H1 (cell line): ENCODE results near the gene OSM. TPM values are rescaled to one million over a fixed set of nuclear protein-coding genes. Genes with fewer than 3 reads are reported as not detected.

Source experiments
- CTCF ChIA-PET: fragments of 300-600 bp; sonication (Branson Sonifier 250); formaldehyde crosslinking; loops from one replicate; lab custom pipeline; 2021; ENCODE audit not compliant: partially characterized antibody; lab: Charles Lee
- POLR2A ChIA-PET: fragments of 300-600 bp; sonication (Branson Sonifier 250); formaldehyde crosslinking; loops from one replicate; lab custom pipeline; 2021; ENCODE audit warnings: inconsistent platforms; ENCODE audit not compliant: partially characterized antibody; lab: Charles Lee
- DNase-seq, 2 experiments: peaks; one replicate each; pipeline versions ENCODE4 v3.0.0 to v3.0.0-alpha.2; 2010 to 2022; ENCODE audit warnings: low spot score in 2 of 2, low read depth in 1 of 2, mixed read lengths in 1 of 2
- FAIRE-seq: peaks from 2 replicates; lab custom pipeline; 2011; peaks lifted over from hg19 to GRCh38; lab: Jason Lieb, UNC
- H2AFZ ChIP-seq: 2 replicates; pipeline ENCODE4 v1.8.1; 2012; ENCODE audit warnings: low read length, inconsistent platforms
- H2AK5ac ChIP-seq: 2 replicates; pipeline ENCODE4 v1.6.1; 2013; ENCODE audit warnings: low read depth, low read length
- H2BK120ac ChIP-seq: replicated peaks from 2 replicates; pipeline ENCODE3; 2013; ENCODE audit warnings: low read depth, low read length, inconsistent platforms
- H2BK12ac ChIP-seq: 2 replicates; pipeline ENCODE4 v1.6.1; 2013; ENCODE audit warnings: low read depth, low read length
- H2BK15ac ChIP-seq: 2 replicates; pipeline ENCODE4 v1.6.1; 2013; ENCODE audit warnings: low read length
- H2BK20ac ChIP-seq: 2 replicates; pipeline ENCODE4 v1.6.1; 2013; ENCODE audit warnings: low read length
- H2BK5ac ChIP-seq: 2 replicates; pipeline ENCODE4 v1.6.1; 2013; ENCODE audit warnings: low read depth, low read length
- H3K14ac ChIP-seq: 2 replicates; pipeline ENCODE4 v1.6.1; 2013; ENCODE audit warnings: inconsistent platforms; ENCODE audit not compliant: insufficient read length
- H3K18ac ChIP-seq: 2 replicates; pipeline ENCODE4 v1.6.1; 2013; ENCODE audit warnings: low read length; ENCODE audit errors: extremely low read depth
- H3K23ac ChIP-seq: 2 replicates; pipeline ENCODE4 v1.6.1; 2013; ENCODE audit warnings: inconsistent platforms; ENCODE audit not compliant: insufficient read length
- H3K23me2 ChIP-seq: 2 replicates; pipeline ENCODE4 v1.6.1; 2013; ENCODE audit warnings: low read depth, low read length
- H3K27ac ChIP-seq: 2 replicates; pipeline ENCODE4 v1.6.1; 2011; ENCODE audit warnings: low read depth, low read length, inconsistent platforms
- H3K27me3 ChIP-seq, 4 experiments: replicated peaks in 1 of 4; 1 replicate in 1 of 4; 2 replicates in 3 of 4; pipeline versions ENCODE4 v1.6.1 to v1.8.1; 2011 to 2013; ENCODE audit warnings: low read length in 3 of 4, mild to moderate bottlenecking in 3 of 4, inconsistent platforms in 2 of 4, mixed read lengths in 2 of 4, moderate library complexity in 1 of 4; ENCODE audit not compliant: control insufficient read depth in 3 of 4, insufficient read depth in 3 of 4; ENCODE audit errors: extremely low read depth in 1 of 4
- H3K36me3 ChIP-seq, 4 experiments: 2 replicates each; pipeline versions ENCODE4 v1.6.1 to v1.8.1; 2011 to 2013; ENCODE audit warnings: mild to moderate bottlenecking in 4 of 4, low read length in 3 of 4, moderate library complexity in 2 of 4, control low read depth in 1 of 4, inconsistent platforms in 1 of 4; ENCODE audit not compliant: insufficient read depth in 4 of 4, control insufficient read depth in 2 of 4
- H3K4ac ChIP-seq: replicated peaks from 2 replicates; pipeline ENCODE3; 2013; ENCODE audit warnings: low read length, low read depth, mixed read lengths, inconsistent platforms; ENCODE audit not compliant: insufficient read length
- H3K4me1 ChIP-seq, 4 experiments: replicated peaks in 1 of 4; 1 replicate in 1 of 4; 2 replicates in 3 of 4; pipeline versions ENCODE4 v1.6.1 to v1.8.1; 2011 to 2013; ENCODE audit warnings: low read length in 3 of 4, inconsistent platforms in 2 of 4, mixed read lengths in 1 of 4; ENCODE audit not compliant: insufficient read depth in 4 of 4, control insufficient read depth in 3 of 4
- H3K4me2 ChIP-seq, 2 experiments: 2 replicates each; pipeline versions ENCODE4 v1.6.1 to v1.8.1; 2011 to 2013; ENCODE audit warnings: low read depth in 2 of 2, low read length in 2 of 2, control low read depth in 1 of 2, inconsistent platforms in 1 of 2, mild to moderate bottlenecking in 1 of 2; ENCODE audit not compliant: insufficient read depth in 1 of 2
- H3K4me3 ChIP-seq, 4 experiments: fragments of 200-600, 300-600 bp in 1 of 4; sonication (generic), shearing (Covaris generic), sonication (Bioruptor Twin) in 1 of 4; 2 replicates each; pipeline versions ENCODE4 v1.5.1 to v1.8.1; 2011 to 2016; ENCODE audit warnings: low read length in 4 of 4, low read depth in 3 of 4, control low read depth in 2 of 4, inconsistent platforms in 2 of 4, mild to moderate bottlenecking in 2 of 4, mixed read lengths in 1 of 4, moderate library complexity in 1 of 4; ENCODE audit not compliant: insufficient read depth in 2 of 4; ENCODE audit errors: extremely low read depth in 1 of 4
- H3K56ac ChIP-seq: replicated peaks from 2 replicates; pipeline ENCODE3; 2013; ENCODE audit warnings: low read depth, mild to moderate bottlenecking, mixed read lengths, low read length, inconsistent platforms; ENCODE audit not compliant: insufficient read length
- H3K79me1 ChIP-seq: 2 replicates; pipeline ENCODE4 v1.6.1; 2013; ENCODE audit warnings: low read depth, low read length, control low read depth
- H3K79me2 ChIP-seq, 2 experiments: 2 replicates each; pipeline versions ENCODE4 v1.6.1 to v1.8.1; 2012 to 2013; ENCODE audit warnings: low read length in 2 of 2, mild to moderate bottlenecking in 2 of 2, inconsistent platforms in 1 of 2; ENCODE audit not compliant: insufficient read depth in 2 of 2, control insufficient read depth in 1 of 2
- H3K9ac ChIP-seq, 4 experiments: replicated peaks in 1 of 4; 1 replicate in 1 of 4; 2 replicates in 3 of 4; pipeline versions ENCODE4 v1.6.1 to v1.8.1; 2011 to 2013; ENCODE audit warnings: low read depth in 3 of 4, low read length in 3 of 4, control low read depth in 2 of 4, mild to moderate bottlenecking in 2 of 4, moderate library complexity in 2 of 4, inconsistent platforms in 1 of 4; ENCODE audit errors: extremely low read depth in 1 of 4
- H3K9me3 ChIP-seq, 2 experiments: 2 replicates each; pipeline versions ENCODE4 v1.6.1 to v1.8.1; 2012 to 2013; ENCODE audit warnings: mild to moderate bottlenecking in 2 of 2, moderate library complexity in 2 of 2, control low read depth in 1 of 2, inconsistent platforms in 1 of 2, low read depth in 1 of 2, low read length in 1 of 2, mixed read lengths in 1 of 2; ENCODE audit not compliant: insufficient read depth in 2 of 2
- H4K20me1 ChIP-seq, 2 experiments: replicated peaks in 1 of 2; 2 replicates each; pipeline versions ENCODE3 to v1.8.1; 2011 to 2013; ENCODE audit warnings: inconsistent platforms in 2 of 2, low read length in 2 of 2, mild to moderate bottlenecking in 1 of 2; ENCODE audit not compliant: insufficient read depth in 2 of 2, control insufficient read depth in 1 of 2
- H4K5ac ChIP-seq: 2 replicates; pipeline ENCODE4 v1.6.1; 2013; ENCODE audit warnings: low read length, low read depth, mixed read lengths, inconsistent platforms; ENCODE audit not compliant: insufficient read length
- H4K8ac ChIP-seq: 2 replicates; pipeline ENCODE4 v1.8.0; 2013; ENCODE audit warnings: mild to moderate bottlenecking, moderate library complexity, low read length, inconsistent platforms; ENCODE audit not compliant: insufficient read depth; ENCODE audit errors: extremely low read depth
- H4K91ac ChIP-seq: replicated peaks from 2 replicates; pipeline ENCODE3; 2013; ENCODE audit warnings: low read length, mixed read lengths, inconsistent platforms; ENCODE audit not compliant: insufficient read length
- BACH1 ChIP-seq: IDR thresholded peaks from 2 replicates; pipeline ENCODE4 v1.6.1; 2012; ENCODE audit warnings: low read length, improper control_type of control experiment
- CBX8 ChIP-seq: fragments of 300-800, 300-1000 bp; sonication (generic); IDR thresholded peaks from 2 replicates; pipeline ENCODE4 v1.7.1; 2016; ENCODE audit warnings: low read depth, low read length, borderline replicate concordance
- CTBP2 ChIP-seq: IDR thresholded peaks from 2 replicates; pipeline ENCODE4 v1.7.0; 2011; ENCODE audit warnings: borderline replicate concordance, mild to moderate bottlenecking, moderate library complexity, mixed read lengths, low read length; ENCODE audit not compliant: insufficient read depth, insufficient read length
- CTCF ChIP-seq, 3 experiments: IDR thresholded peaks; 1 replicate in 2 of 3; 2 replicates in 1 of 3; pipeline versions ENCODE4 v1.5.1 to v1.6.1; 2011; ENCODE audit warnings: low read length in 3 of 3, mild to moderate bottlenecking in 3 of 3, inconsistent platforms in 2 of 3, low read depth in 1 of 3, moderate library complexity in 1 of 3; ENCODE audit not compliant: insufficient read depth in 1 of 3; ENCODE audit errors: control extremely low read depth in 1 of 3
- GTF2F1 ChIP-seq: IDR thresholded peaks from 2 replicates; pipeline ENCODE4 v1.6.1; 2012; ENCODE audit warnings: low read depth, low read length, improper control_type of control experiment, borderline replicate concordance
- NRF1 ChIP-seq: IDR thresholded peaks from 2 replicates; pipeline ENCODE4 v1.6.1; 2011; ENCODE audit warnings: mild to moderate bottlenecking, low read depth, low read length, improper control_type of control experiment
- POU5F1 ChIP-seq: IDR thresholded peaks from 2 replicates; pipeline ENCODE4 v1.6.1; 2011; ENCODE audit warnings: low read depth, mild to moderate bottlenecking, low read length, moderate library complexity
- RAD21 ChIP-seq, 2 experiments: IDR thresholded peaks in 1 of 2; conservative IDR thresholded peaks in 1 of 2; 2 replicates each; pipeline ENCODE4 v1.6.1; 2011; ENCODE audit warnings: low read depth in 2 of 2, low read length in 2 of 2, improper control_type of control experiment in 1 of 2, inconsistent platforms in 1 of 2, mild to moderate bottlenecking in 1 of 2, moderate library complexity in 1 of 2
- SIX5 ChIP-seq: IDR thresholded peaks from 2 replicates; pipeline ENCODE4 v1.6.1; 2011; ENCODE audit warnings: mild to moderate bottlenecking, low read depth, low read length
- SP4 ChIP-seq: IDR thresholded peaks from 2 replicates; pipeline ENCODE4 v1.6.1; 2012; ENCODE audit warnings: low read length, inconsistent platforms
- TCF12 ChIP-seq: IDR thresholded peaks from 2 replicates; pipeline ENCODE4 v1.6.1; 2011; ENCODE audit warnings: low read depth, mild to moderate bottlenecking, low read length
- WGBS, 2 experiments: shearing (Covaris generic) in 1 of 2; methylation state at CpG; one replicate each; pipeline versions ENCODE4 v1.1.6 to v1.1.7; 2013 to 2015; ENCODE audit warnings: low lambda C conversion rate in 2 of 2, mixed read lengths in 2 of 2, inconsistent platforms in 1 of 2, low coverage in 1 of 2, missing lambda C conversion rate in 1 of 2; ENCODE audit not compliant: insufficient replicate concordance in 2 of 2, insufficient coverage in 1 of 2, insufficient read length in 1 of 2; ENCODE audit errors: extremely low coverage in 1 of 2, missing lambda C conversion rate in 1 of 2; 5-methylcytosine and 5-hydroxymethylcytosine counted together
- polyA plus RNA-seq, 7 experiments: library from polyadenylated mRNA; depleted of rRNA in 3 of 7; stranded (reverse) in 5 of 7; unstranded in 2 of 7; fragments of >200 nt in 5 of 7; fragments of 200-250 nt in 2 of 7; gene quantifications; 1 replicate in 5 of 7; 2 replicates in 1 of 7; 4 replicates in 1 of 7; pipeline versions ENCODE4 v1.2.1 to v1.2.3, GENCODE V29; 2011 to 2013; ENCODE audit warnings: missing spikeins in 2 of 7, mixed read lengths in 2 of 7
- total RNA-seq: library from RNA; stranded (reverse); fragmentation: NEBNext Ultra II Directional; extraction: Animal tissue kit (Norgen Biotek cat#: 25700); gene quantifications from 2 replicates; pipeline ENCODE4 v1.2.1, GENCODE V29; 2021

OSM gene
- total and polyA plus RNA-seq, 2 of the 8 experiments (the other 6 are each of a cell fraction or from before 2014, with no cell fraction given) = not detected

DNA sequence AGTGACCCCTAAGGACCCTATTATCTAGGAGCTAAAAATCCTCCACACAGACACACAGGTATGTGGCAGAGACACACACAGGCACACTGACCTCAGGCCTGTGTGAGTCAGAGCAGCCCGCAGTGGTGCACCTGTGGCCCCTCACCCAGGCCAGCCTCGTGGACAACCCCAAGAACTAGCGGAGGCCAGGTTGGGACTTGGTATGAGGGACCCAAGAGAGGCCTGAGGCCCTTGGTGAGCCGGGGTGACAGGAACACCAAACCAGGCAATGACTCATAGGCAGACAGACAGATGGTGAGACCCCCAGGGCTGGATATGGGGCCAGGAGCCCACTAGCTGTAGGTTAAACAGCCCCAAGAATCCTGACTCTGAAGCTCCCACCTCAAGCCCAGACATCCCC, 16.7 kb upstream of the OSM start:
- Histone ChIP-seq H4K8ac (no peak overlapping the region), H2AFZ (no peak overlapping the region), H3K4me2 (no peak overlapping the region), H3K4me1 (peaks cover 0 to 4% (median 2%) of the 10 kb centered on the region in 4 experiments; a peak in 5 of 7 replicates), H2BK5ac (no peak overlapping the region), H4K91ac (no peak overlapping the region), H3K4ac (no peak overlapping the region), H3K56ac (no peak overlapping the region), H3K14ac (no peak overlapping the region), H2BK20ac (no peak overlapping the region), H2AK5ac (no peak overlapping the region), H4K5ac (no peak overlapping the region), H3K23ac (no peak overlapping the region), H3K27ac (no peak overlapping the region), H2BK120ac (no peak overlapping the region), H2BK15ac (no peak overlapping the region), H3K79me1 (no peaks in the 10 kb centered on the region), H3K36me3 (no peaks in the 10 kb centered on the region), H3K23me2 (0 out of 2 replicates have a peak, but pooled peaks cover under 1% of the 10 kb centered on the region), H3K4me3 (no peak overlapping the region), H3K18ac (no peak overlapping the region), H3K9ac (no peak overlapping the region), H3K79me2 (no peaks in the 10 kb centered on the region), H4K20me1 (peaks cover 0 to 4% of the 10 kb centered on the region in 2 experiments), H2BK12ac (no peak overlapping the region), H3K27me3 (no peaks in the 10 kb centered on the region), H3K9me3 (no peaks in the 10 kb centered on the region)
- ChIA-PET CTCF (interaction anchor here (0.9 to 1.3 kb wide), 4 partner anchors 14 to 54 kb away, joined by 3 read pairs; no protein-coding TSS in a partner anchor), POLR2A (interaction anchor here (0.7 to 1.3 kb wide), 3 partner anchors 8 to 90 kb away, joined by 3 to 4 read pairs (median 3); no protein-coding TSS in a partner anchor)
- FAIRE-seq (no peak), DNase-seq (no peak)
- WGBS, 2 experiments = 86% methylated on average over 4 of the region's 4 CpGs; no CpG with 5 or more reads in 1 of the 2 experiments
- TF ChIP-seq SIX5 = no peak
- TF ChIP-seq CTBP2 = no peak
- TF ChIP-seq BACH1 = no peak
- no peak for TF ChIP-seq CBX8
- TF ChIP-seq NRF1 = no peak
- TF ChIP-seq POU5F1 = no peak
- no peak for TF ChIP-seq CTCF (IDR thresholded peaks at IDR 0.05; ENCODE audit: control extremely low read depth in 1 of 3, insufficient read depth in 1 of 3, low read depth in 1 of 3, low read length in 3 of 3)
- no peak for TF ChIP-seq GTF2F1
- no peak for TF ChIP-seq RAD21 (IDR thresholded peaks at IDR 0.05 in 1 of 2, conservative IDR thresholded peaks at IDR 0.05 in 1 of 2; ENCODE audit: low read depth in 2 of 2, low read length in 2 of 2)
- no peak for TF ChIP-seq SP4
- TF ChIP-seq TCF12 = no peak
